HepG2 (cell line): ENCODE data around the gene GTF2A2. TPM values are rescaled to one million over a fixed set of nuclear protein-coding genes. Genes with fewer than 3 reads are reported as not detected.

ENCODE experiments used
- ATAC-seq: fragments of 200-7000 bp; cut with Tn5 transposase; 3 replicates; pipeline ENCODE4 v1.9.1; 2020; ENCODE audit warnings: mild to moderate bottlenecking, moderate library complexity
- BruUV-seq: library from RNA; stranded (reverse); fragments of 400-500 nt; replicated peaks from 2 replicates; lab custom pipeline; 2021; lab: Mats Ljungman, UMichigan
- CTCF ChIA-PET: fragments of 300-600 bp; formaldehyde crosslinking; extraction: SDS; loops from one replicate; lab custom pipeline; 2021; ENCODE audit warnings: low total read pairs, inconsistent platforms, low intra/inter-chr PET ratio; lab: Yijun Ruan, JAX
- POLR2A ChIA-PET: fragments of 350-600 bp; sonication (Branson Sonifier 250); formaldehyde crosslinking; loops from one replicate; lab custom pipeline; 2020; ENCODE audit warnings: antibody characterized with exemption, inconsistent platforms; lab: Yijun Ruan, JAX
- DNase-seq: peaks from one replicate; pipeline ENCODE4 v3.0.0-alpha.2; 2015; ENCODE audit warnings: low spot score
- FAIRE-seq: peaks from 3 replicates; lab custom pipeline; 2011; peaks lifted over from hg19 to GRCh38; lab: Jason Lieb, UNC
- H2AFZ ChIP-seq: one replicate; pipeline ENCODE4 v1.6.1; 2011; ENCODE audit warnings: low read length, inconsistent platforms
- H3K27ac ChIP-seq: fragments of 300-600 bp; 3 replicates; pipeline ENCODE4 v1.8.0; 2011; ENCODE audit warnings: mixed run types, mild to moderate bottlenecking, mixed read lengths, low read length, inconsistent platforms; ENCODE audit not compliant: insufficient read depth; ENCODE audit errors: extremely low read length
- H3K27me3 ChIP-seq, 2 experiments: fragments of 200-600 bp in 1 of 2; 2 replicates in 1 of 2; 3 replicates in 1 of 2; pipeline versions ENCODE4 v1.6.0 to v1.8.0; 2011; ENCODE audit warnings: low read length in 2 of 2, mild to moderate bottlenecking in 2 of 2, moderate library complexity in 2 of 2, inconsistent platforms in 1 of 2; ENCODE audit not compliant: insufficient read depth in 2 of 2, control insufficient read depth in 1 of 2
- H3K36me3 ChIP-seq, 2 experiments: fragments of 200-600 bp in 1 of 2; replicated peaks in 1 of 2; 2 replicates in 1 of 2; 3 replicates in 1 of 2; pipeline versions ENCODE4 v1.5.1 to v1.8.0; 2011; ENCODE audit warnings: low read length in 2 of 2, inconsistent platforms in 1 of 2; ENCODE audit not compliant: insufficient read depth in 2 of 2, control insufficient read depth in 1 of 2
- H3K4me1 ChIP-seq: 2 replicates; pipeline ENCODE4 v1.5.1; 2012; ENCODE audit warnings: low read length, inconsistent platforms; ENCODE audit not compliant: insufficient read depth
- H3K4me2 ChIP-seq: 2 replicates; pipeline ENCODE4 v1.6.0; 2011; ENCODE audit warnings: low read depth, low read length, inconsistent platforms
- H3K4me3 ChIP-seq, 3 experiments: fragments of 200-600 bp in 1 of 3; sonication (generic), shearing (Covaris generic) in 1 of 3; replicated peaks in 1 of 3; 2 replicates each; pipeline ENCODE4 v1.5.1; 2011 to 2016; ENCODE audit warnings: low read length in 3 of 3, inconsistent platforms in 2 of 3, low read depth in 2 of 3, mild to moderate bottlenecking in 2 of 3, control low read depth in 1 of 3, mixed read lengths in 1 of 3; ENCODE audit not compliant: insufficient read depth in 1 of 3
- H3K79me2 ChIP-seq: one replicate; pipeline ENCODE4 v1.6.1; 2011; ENCODE audit warnings: low read length, inconsistent platforms; ENCODE audit not compliant: insufficient read depth
- H3K9ac ChIP-seq: 2 replicates; pipeline ENCODE4 v1.6.0; 2011; ENCODE audit warnings: mild to moderate bottlenecking, low read depth, low read length, inconsistent platforms; ENCODE audit not compliant: insufficient read depth
- H3K9me3 ChIP-seq: 2 replicates; pipeline ENCODE4 v1.5.1; 2012; ENCODE audit warnings: mild to moderate bottlenecking, low read length
- H4K20me1 ChIP-seq: 2 replicates; pipeline ENCODE4 v1.6.0; 2011; ENCODE audit warnings: inconsistent platforms, mild to moderate bottlenecking, low read length, moderate library complexity; ENCODE audit not compliant: insufficient read depth
- ELF4 ChIP-seq: sonication (generic); formaldehyde crosslinking; IDR thresholded peaks from 2 replicates; pipeline ENCODE4 v1.5.0; 2020; ENCODE audit warnings: missing genetic modification reagents, mild to moderate bottlenecking, moderate library complexity, borderline replicate concordance
- GATAD2A ChIP-seq: IDR thresholded peaks from 2 replicates; pipeline ENCODE4 v1.6.1; 2016
- KMT2B ChIP-seq: IDR thresholded peaks from 2 replicates; pipeline ENCODE4 v1.6.1; 2016; ENCODE audit warnings: missing genetic modification reagents, missing compliant biosample characterization
- MAZ ChIP-seq, 2 experiments: sonication (generic) in 1 of 2; formaldehyde crosslinking in 1 of 2; IDR thresholded peaks; 2 replicates each; pipeline versions ENCODE4 v1.5.0 to v1.6.1; 2012 to 2020; ENCODE audit warnings: low read depth in 2 of 2, mild to moderate bottlenecking in 2 of 2, borderline replicate concordance in 1 of 2, improper control_type of control experiment in 1 of 2, low read length in 1 of 2, missing genetic modification reagents in 1 of 2, moderate library complexity in 1 of 2
- MED13 ChIP-seq: sonication (generic); formaldehyde crosslinking; IDR thresholded peaks from 2 replicates; pipeline ENCODE4 v1.5.0; 2020; ENCODE audit warnings: missing genetic modification reagents
- MNT ChIP-seq: fragments of 450-650 bp; IDR thresholded peaks from 2 replicates; pipeline ENCODE4 v1.6.1; 2016
- XRCC5 ChIP-seq: fragments of 200-400 bp; formaldehyde crosslinking; optimal IDR thresholded peaks from 2 replicates; pipeline ENCODE3; 2017; ENCODE audit warnings: mild to moderate bottlenecking, low read length
- ZMAT5 ChIP-seq: sonication (generic); formaldehyde crosslinking; IDR thresholded peaks from 2 replicates; pipeline ENCODE4 v1.5.0; 2020; ENCODE audit warnings: mild to moderate bottlenecking, low read depth, missing genetic modification reagents, borderline replicate concordance
- ZSCAN30 ChIP-seq: sonication (generic); formaldehyde crosslinking; IDR thresholded peaks from 2 replicates; pipeline ENCODE4 v1.5.0; 2020; ENCODE audit warnings: mild to moderate bottlenecking, missing genetic modification reagents
- WGBS: methylation state at CpG from one replicate; pipeline ENCODE4 v1.1.6; 2017; ENCODE audit warnings: low lambda C conversion rate; 5-methylcytosine and 5-hydroxymethylcytosine counted together
- in situ Hi-C: cut with HindIII; loops from 2 replicates; pipeline ENCODE4 v1.10.0; 2017; ENCODE audit warnings: low pct_unique_long_range_greater_than_20kb; ENCODE audit not compliant: extremely low pct_ligation_motif_present
- intact Hi-C: fragments of 100-400 bp; cut with micrococcal nuclease; formaldehyde crosslinking; loops from one replicate; pipeline ENCODE4 v1.10.0; 2022; ENCODE audit not compliant: unreplicated experiment
- polyA plus RNA-seq, 8 experiments: library from polyadenylated mRNA; depleted of rRNA in 3 of 8; stranded (reverse) in 7 of 8; unstranded in 1 of 8; fragments of >200 nt; fragmentation: Illumina TruSeq in 4 of 8; extraction: Trizol in 4 of 8; gene quantifications; 2 replicates each; pipeline versions ENCODE4 v1.2.1 to v1.2.3, GENCODE V29; 2011 to 2016; ENCODE audit warnings: low read depth in 4 of 8, missing spikeins in 1 of 8, mixed read lengths in 1 of 8; ENCODE audit not compliant: insufficient read depth in 1 of 8
- total RNA-seq, 5 experiments: library from RNA; depleted of rRNA; stranded (reverse); fragments of >200 nt; fragmentation: Illumina TruSeq; extraction: Trizol; gene quantifications; 2 replicates each; pipeline ENCODE4 v1.2.3, GENCODE V29; 2016; ENCODE audit warnings: low read depth in 1 of 5

Gene GTF2A2
- total and polyA plus RNA-seq, 2 of the 13 experiments (the other 11 are each of a cell fraction or from before 2014, with no cell fraction given) = 24.4 to 106 TPM

GRCh38 chr15:59636184-59636583 is 21.1 kb downstream of the GTF2A2 start:
- Histone ChIP-seq H3K27me3 (no peaks in the 10 kb centered on the region), H4K20me1 (no peaks in the 10 kb centered on the region), H3K79me2 (no peaks in the 10 kb centered on the region), H3K36me3 (peaks cover 1 to 14% of the 10 kb centered on the region in 2 experiments; a peak in 4 of 5 replicates), H2AFZ (no peak overlapping the region), H3K27ac (no peak overlapping the region), H3K9ac (no peak overlapping the region), H3K4me2 (no peak overlapping the region), H3K4me3 (no peak overlapping the region), H3K4me1 (no peaks in the 10 kb centered on the region), H3K9me3 (no peaks in the 10 kb centered on the region)
- ChIA-PET POLR2A (no interaction called here), CTCF (no interaction called here)
- in situ Hi-C loops (no loop called here), intact Hi-C loops (no loop called here)
- WGBS = 93% methylated on average over 3 of the region's 3 CpGs
- BruUV-seq = no TSS peak
- FAIRE-seq (no peak), ATAC-seq (no peak), DNase-seq (no peak)
- TF ChIP-seq MAZ (IDR thresholded peaks at IDR 0.05; ENCODE audit: borderline replicate concordance, low read depth, low read length) = no peak
- no peak for TF ChIP-seq MAZ (CRISPR knock-in tag; IDR thresholded peaks at IDR 0.05; ENCODE audit: low read depth)
- no peak for TF ChIP-seq GATAD2A
- no peak for TF ChIP-seq ELF4 (CRISPR knock-in tag)
- TF ChIP-seq KMT2B (CRISPR knock-in tag) = no peak
- no peak for TF ChIP-seq MNT
- TF ChIP-seq XRCC5 = no peak
- no peak for TF ChIP-seq ZSCAN30
- TF ChIP-seq MED13 = no peak
- no peak for TF ChIP-seq ZMAT5 (CRISPR knock-in tag)
